HepG2 (cell line): ENCODE results near the gene HSD17B2. TPM values are rescaled to one million over a fixed set of nuclear protein-coding genes. Genes with fewer than 3 reads are reported as not detected.
A peak's percentile ranks its signal among the peaks of the same experiment; 100 is the strongest.

Experiments used
- FOXA3 ChIP-seq: IDR thresholded peaks from 2 replicates; pipeline ENCODE4 v1.6.1; 2016; ENCODE audit warnings: missing genetic modification reagents, missing compliant biosample characterization
- GATAD1 ChIP-seq: IDR thresholded peaks from 2 replicates; pipeline ENCODE4 v1.6.1; 2016; ENCODE audit warnings: missing genetic modification reagents, missing compliant biosample characterization
- HDAC1 ChIP-seq: sonication (generic); formaldehyde crosslinking; IDR thresholded peaks from 2 replicates; pipeline ENCODE4 v1.5.1; 2020; ENCODE audit warnings: mild to moderate bottlenecking, missing genetic modification reagents
- KDM5B ChIP-seq: sonication (generic); formaldehyde crosslinking; IDR thresholded peaks from 2 replicates; pipeline ENCODE4 v1.4.0; 2020; ENCODE audit warnings: missing genetic modification reagents, mild to moderate bottlenecking, borderline replicate concordance
- MEIS1 ChIP-seq: sonication (generic); formaldehyde crosslinking; IDR thresholded peaks from 2 replicates; pipeline ENCODE4 v1.9.0; 2021; ENCODE audit warnings: mild to moderate bottlenecking, missing genetic modification reagents, moderate library complexity, borderline replicate concordance
- RARA ChIP-seq: IDR thresholded peaks from 2 replicates; pipeline ENCODE4 v1.6.1; 2016; ENCODE audit warnings: missing genetic modification reagents, missing compliant biosample characterization
- RNF219 ChIP-seq: sonication (generic); formaldehyde crosslinking; IDR thresholded peaks from 2 replicates; pipeline ENCODE4 v1.5.0; 2020; ENCODE audit warnings: mild to moderate bottlenecking, missing genetic modification reagents
- SMAD3 ChIP-seq: sonication (generic); formaldehyde crosslinking; IDR thresholded peaks from 2 replicates; pipeline ENCODE4 v1.4.0; 2020; ENCODE audit warnings: missing genetic modification reagents
- TEAD2 ChIP-seq: sonication (generic); formaldehyde crosslinking; IDR thresholded peaks from 2 replicates; pipeline ENCODE4 v1.9.0; 2021; ENCODE audit warnings: missing genetic modification reagents
- U2AF1 ChIP-seq: fragments of 200-400 bp; formaldehyde crosslinking; optimal IDR thresholded peaks from 2 replicates; pipeline ENCODE3; 2017; ENCODE audit warnings: mild to moderate bottlenecking, low read depth, low read length
- ZFY ChIP-seq: sonication (generic); formaldehyde crosslinking; IDR thresholded peaks from 2 replicates; pipeline ENCODE4 v1.4.0; 2020; ENCODE audit warnings: missing genetic modification reagents
- ZNF281 ChIP-seq: sonication (generic); formaldehyde crosslinking; IDR thresholded peaks from 2 replicates; pipeline ENCODE4 v1.4.0; 2020; ENCODE audit warnings: missing genetic modification reagents, borderline replicate concordance
- ZNF432 ChIP-seq: sonication (generic); formaldehyde crosslinking; IDR thresholded peaks from 2 replicates; pipeline ENCODE4 v1.5.0; 2020; ENCODE audit warnings: missing genetic modification reagents, mild to moderate bottlenecking, borderline replicate concordance
- ZNF546 ChIP-seq: sonication (generic); formaldehyde crosslinking; conservative IDR thresholded peaks from 2 replicates; pipeline ENCODE4 v1.8.1; 2023; ENCODE audit warnings: mild to moderate bottlenecking, missing genetic modification reagents
- ZNF569 ChIP-seq: sonication (generic); formaldehyde crosslinking; IDR thresholded peaks from 2 replicates; pipeline ENCODE4 v1.5.0; 2020; ENCODE audit warnings: mild to moderate bottlenecking, missing genetic modification reagents, moderate library complexity, borderline replicate concordance
- ZNF607 ChIP-seq: sonication (generic); formaldehyde crosslinking; IDR thresholded peaks from 2 replicates; pipeline ENCODE4 v1.5.1; 2020; ENCODE audit warnings: missing genetic modification reagents, mild to moderate bottlenecking, borderline replicate concordance
- ZNF614 ChIP-seq: IDR thresholded peaks from 2 replicates; pipeline ENCODE4 v1.6.1; 2018; ENCODE audit warnings: missing biosample characterization, missing genetic modification reagents, inconsistent platforms, borderline replicate concordance
- ZNF709 ChIP-seq: sonication (generic); formaldehyde crosslinking; IDR thresholded peaks from 2 replicates; pipeline ENCODE4 v1.5.0; 2020; ENCODE audit warnings: mild to moderate bottlenecking, missing genetic modification reagents
- ZNF768 ChIP-seq: sonication (generic); formaldehyde crosslinking; IDR thresholded peaks from 2 replicates; pipeline ENCODE4 v1.4.0; 2020; ENCODE audit warnings: missing genetic modification reagents
- ZNF780A ChIP-seq: sonication (generic); formaldehyde crosslinking; IDR thresholded peaks from 2 replicates; pipeline ENCODE4 v1.8.0; 2022; ENCODE audit warnings: mild to moderate bottlenecking, missing genetic modification reagents, moderate library complexity
- polyA plus RNA-seq, 8 experiments: library from polyadenylated mRNA; depleted of rRNA in 3 of 8; stranded (reverse) in 7 of 8; unstranded in 1 of 8; fragments of >200 nt; fragmentation: Illumina TruSeq in 4 of 8; extraction: Trizol in 4 of 8; gene quantifications; 2 replicates each; pipeline versions ENCODE4 v1.2.1 to v1.2.3, GENCODE V29; 2011 to 2016; ENCODE audit warnings: low read depth in 4 of 8, missing spikeins in 1 of 8, mixed read lengths in 1 of 8; ENCODE audit not compliant: insufficient read depth in 1 of 8
- total RNA-seq, 5 experiments: library from RNA; depleted of rRNA; stranded (reverse); fragments of >200 nt; fragmentation: Illumina TruSeq; extraction: Trizol; gene quantifications; 2 replicates each; pipeline ENCODE4 v1.2.3, GENCODE V29; 2016; ENCODE audit warnings: low read depth in 1 of 5
- TF ChIP-seq, protein P1 (sequence below): sonication (generic); formaldehyde crosslinking; IDR thresholded peaks from 2 replicates; pipeline ENCODE4 v1.8.1; 2023; ENCODE audit warnings: mild to moderate bottlenecking, missing genetic modification reagents
- TF ChIP-seq, protein P2 (sequence below): sonication (generic); formaldehyde crosslinking; IDR thresholded peaks from 2 replicates; pipeline ENCODE4 v1.5.0; 2020; ENCODE audit warnings: missing genetic modification reagents

The HSD17B2 gene
- total and polyA plus RNA-seq, 2 of the 13 experiments (the other 11 are each of a cell fraction or from before 2014, with no cell fraction given) = 26.3 to 69.3 TPM

- TF ChIP-seq RNF219 (CRISPR knock-in tag) (no peak), RARA (CRISPR knock-in tag) (peak; percentile 100), FOXA3 (CRISPR knock-in tag) (peak; percentile 98), ZNF432 (CRISPR knock-in tag) (no peak), ZFY (CRISPR knock-in tag) (no peak), ZNF569 (CRISPR knock-in tag) (no peak), GATAD1 (CRISPR knock-in tag) (peak; percentile 81), ZNF709 (no peak), ZNF281 (peak; percentile 74; the same call in 1 of the 2 replicates), ZNF768 (CRISPR knock-in tag) (no peak), TEAD2 (no peak), KDM5B (CRISPR knock-in tag) (no peak), HDAC1 (peak; percentile 82), U2AF1 (no peak), ZNF607 (CRISPR knock-in tag) (no peak), SMAD3 (CRISPR knock-in tag) (peak; percentile 91), ZNF546 (CRISPR knock-in tag) (no peak), ZNF780A (CRISPR knock-in tag) (no peak), ZNF614 (CRISPR knock-in tag) (peak; percentile 82), MEIS1 (CRISPR knock-in tag) (no peak; the same call in 1 of the 2 replicates)
- TF ChIP-seq, protein P1, sequence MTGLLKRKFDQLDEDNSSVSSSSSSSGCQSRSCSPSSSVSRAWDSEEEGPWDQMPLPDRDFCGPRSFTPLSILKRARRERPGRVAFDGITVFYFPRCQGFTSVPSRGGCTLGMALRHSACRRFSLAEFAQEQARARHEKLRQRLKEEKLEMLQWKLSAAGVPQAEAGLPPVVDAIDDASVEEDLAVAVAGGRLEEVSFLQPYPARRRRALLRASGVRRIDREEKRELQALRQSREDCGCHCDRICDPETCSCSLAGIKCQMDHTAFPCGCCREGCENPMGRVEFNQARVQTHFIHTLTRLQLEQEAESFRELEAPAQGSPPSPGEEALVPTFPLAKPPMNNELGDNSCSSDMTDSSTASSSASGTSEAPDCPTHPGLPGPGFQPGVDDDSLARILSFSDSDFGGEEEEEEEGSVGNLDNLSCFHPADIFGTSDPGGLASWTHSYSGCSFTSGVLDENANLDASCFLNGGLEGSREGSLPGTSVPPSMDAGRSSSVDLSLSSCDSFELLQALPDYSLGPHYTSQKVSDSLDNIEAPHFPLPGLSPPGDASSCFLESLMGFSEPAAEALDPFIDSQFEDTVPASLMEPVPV (CRISPR knock-in tag) = peak; percentile 61; the same call in 1 of the 2 replicates
- TF ChIP-seq, protein P2, sequence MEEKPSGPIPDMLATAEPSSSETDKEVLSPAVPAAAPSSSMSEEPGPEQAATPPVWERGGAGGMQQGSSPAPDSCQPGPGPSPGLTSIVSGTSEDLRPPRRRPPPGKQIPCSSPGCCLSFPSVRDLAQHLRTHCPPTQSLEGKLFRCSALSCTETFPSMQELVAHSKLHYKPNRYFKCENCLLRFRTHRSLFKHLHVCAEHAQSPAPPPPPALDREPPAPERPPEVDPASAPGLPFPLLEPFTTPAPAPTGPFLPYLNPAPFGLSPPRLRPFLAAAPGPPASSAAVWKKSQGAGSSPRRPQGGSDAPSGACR = peak; percentile 87; the same call in 1 of the 2 replicates
These were observed 47.6 kb downstream of the HSD17B2 start (continued) for GRCh38 chr16:82082543-82083244.
